ENCODE results near the gene CAVIN4. TPM values are rescaled to one million over a fixed set of nuclear protein-coding genes. Genes with fewer than 3 reads are reported as not detected.

The CAVIN4 gene
- total and polyA plus RNA-seq, 9 of the 15 experiments (the other 6 are each of a cell fraction or from before 2014, with no cell fraction given), result 0.06 to 0.29 (median 0.18) TPM

DNA sequence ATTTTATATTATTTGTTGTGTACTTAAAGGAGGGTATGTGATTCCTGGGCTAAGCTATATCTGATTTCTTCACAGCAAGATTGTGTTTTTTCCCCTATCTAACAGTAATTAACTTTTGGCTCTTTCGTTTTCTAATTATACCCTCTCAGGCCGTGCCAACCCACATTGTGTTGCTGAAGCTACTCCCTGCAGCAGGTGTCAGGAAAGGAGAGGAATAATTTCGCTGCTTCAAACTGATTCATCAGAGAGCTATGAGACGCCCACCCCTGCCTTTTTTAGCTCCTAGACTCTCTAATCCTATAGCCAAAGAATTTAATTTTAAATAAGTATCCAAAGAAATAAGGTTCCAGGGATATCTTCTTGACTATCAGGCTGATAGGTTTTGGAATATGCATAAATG lies 3.8 kb downstream of the CAVIN4 start:
- no TSS peak for BruUV-seq (replicated peaks)
- 0% methylated on average over 4 of the region's 4 CpGs for WGBS (ENCODE audit: insufficient coverage, low coverage, missing lambda C conversion rate)
- Histone ChIP-seq H3K4me3 (no peak overlapping the region), H3K9me1 (ENCODE audit: control insufficient read depth, insufficient read depth, low read length) (no peaks in the 10 kb centered on the region), H3K9me3 (replicated peaks; ENCODE audit: control insufficient read depth, insufficient read depth, low read depth, low read length) (no peaks in the 10 kb centered on the region), H3K4me2 (ENCODE audit: insufficient read depth, low read length) (no peak overlapping the region), H3K79me2 (ENCODE audit: control insufficient read depth, insufficient read depth, low read length) (no peaks in the 10 kb centered on the region), H2AFZ (ENCODE audit: low read depth, low read length) (no peak overlapping the region), H4K20me1 (replicated peaks; ENCODE audit: control insufficient read depth, insufficient read depth, low read length) (no peaks in the 10 kb centered on the region), H3K27ac (ENCODE audit: extremely low read depth, low read depth, low read length) (no peak overlapping the region), H3K4me1 (replicated peaks in 1 of 2; ENCODE audit: control insufficient read depth in 2 of 2, insufficient read depth in 2 of 2, low read length in 2 of 2) (no peaks in the 10 kb centered on the region), H3K27me3 (ENCODE audit: control insufficient read depth in 2 of 2, insufficient read depth in 2 of 2, low read length in 2 of 2) (peaks cover 5 to 13% of the 10 kb centered on the region in 2 experiments; a peak in 4 of 5 replicates), H3K9ac (ENCODE audit: insufficient read depth in 1 of 2, low read depth in 2 of 2, low read length in 2 of 2) (no peak overlapping the region), H3K36me3 (ENCODE audit: control insufficient read depth, insufficient read depth, low read length) (no peaks in the 10 kb centered on the region)
- intact Hi-C loops (cut with micrococcal nuclease) (no loop called here), in situ Hi-C loops (cut with MboI) (loop anchor here (25.0 kb wide), 2 partner anchors 244 to 544 kb away; no protein-coding TSS in a partner anchor)
- DNase-seq (ENCODE audit: extremely low read depth in 1 of 4, low spot score in 3 of 4) (no peak), ATAC-seq (no peak), FAIRE-seq (no peak)
- TF ChIP-seq NFRKB (IDR thresholded peaks at IDR 0.05; ENCODE audit: low read depth) (no peak), FOXA1 (IDR thresholded peaks at IDR 0.05; ENCODE audit: borderline replicate concordance) (no peak), NCOA6 (IDR thresholded peaks at IDR 0.05) (no peak), ELF2 (CRISPR knock-in tag; IDR thresholded peaks at IDR 0.05) (no peak), PURB (CRISPR knock-in tag; IDR thresholded peaks at IDR 0.05; ENCODE audit: low read depth) (no peak), ZNF354B (CRISPR knock-in tag; IDR thresholded peaks at IDR 0.05) (no peak), ZNF274 (IDR thresholded peaks at IDR 0.05; ENCODE audit: borderline replicate concordance, low read depth, low read length) (no peak), PYGO2 (tag; IDR thresholded peaks at IDR 0.05) (no peak), ZNF699 (CRISPR knock-in tag; IDR thresholded peaks at IDR 0.05; ENCODE audit: insufficient replicate concordance) (no peak), ZFPM2 (CRISPR knock-in tag; IDR thresholded peaks at IDR 0.05) (no peak), ZNF764 (CRISPR knock-in tag; IDR thresholded peaks at IDR 0.05; ENCODE audit: low read depth) (no peak)
- TF ChIP-seq, protein P1, sequence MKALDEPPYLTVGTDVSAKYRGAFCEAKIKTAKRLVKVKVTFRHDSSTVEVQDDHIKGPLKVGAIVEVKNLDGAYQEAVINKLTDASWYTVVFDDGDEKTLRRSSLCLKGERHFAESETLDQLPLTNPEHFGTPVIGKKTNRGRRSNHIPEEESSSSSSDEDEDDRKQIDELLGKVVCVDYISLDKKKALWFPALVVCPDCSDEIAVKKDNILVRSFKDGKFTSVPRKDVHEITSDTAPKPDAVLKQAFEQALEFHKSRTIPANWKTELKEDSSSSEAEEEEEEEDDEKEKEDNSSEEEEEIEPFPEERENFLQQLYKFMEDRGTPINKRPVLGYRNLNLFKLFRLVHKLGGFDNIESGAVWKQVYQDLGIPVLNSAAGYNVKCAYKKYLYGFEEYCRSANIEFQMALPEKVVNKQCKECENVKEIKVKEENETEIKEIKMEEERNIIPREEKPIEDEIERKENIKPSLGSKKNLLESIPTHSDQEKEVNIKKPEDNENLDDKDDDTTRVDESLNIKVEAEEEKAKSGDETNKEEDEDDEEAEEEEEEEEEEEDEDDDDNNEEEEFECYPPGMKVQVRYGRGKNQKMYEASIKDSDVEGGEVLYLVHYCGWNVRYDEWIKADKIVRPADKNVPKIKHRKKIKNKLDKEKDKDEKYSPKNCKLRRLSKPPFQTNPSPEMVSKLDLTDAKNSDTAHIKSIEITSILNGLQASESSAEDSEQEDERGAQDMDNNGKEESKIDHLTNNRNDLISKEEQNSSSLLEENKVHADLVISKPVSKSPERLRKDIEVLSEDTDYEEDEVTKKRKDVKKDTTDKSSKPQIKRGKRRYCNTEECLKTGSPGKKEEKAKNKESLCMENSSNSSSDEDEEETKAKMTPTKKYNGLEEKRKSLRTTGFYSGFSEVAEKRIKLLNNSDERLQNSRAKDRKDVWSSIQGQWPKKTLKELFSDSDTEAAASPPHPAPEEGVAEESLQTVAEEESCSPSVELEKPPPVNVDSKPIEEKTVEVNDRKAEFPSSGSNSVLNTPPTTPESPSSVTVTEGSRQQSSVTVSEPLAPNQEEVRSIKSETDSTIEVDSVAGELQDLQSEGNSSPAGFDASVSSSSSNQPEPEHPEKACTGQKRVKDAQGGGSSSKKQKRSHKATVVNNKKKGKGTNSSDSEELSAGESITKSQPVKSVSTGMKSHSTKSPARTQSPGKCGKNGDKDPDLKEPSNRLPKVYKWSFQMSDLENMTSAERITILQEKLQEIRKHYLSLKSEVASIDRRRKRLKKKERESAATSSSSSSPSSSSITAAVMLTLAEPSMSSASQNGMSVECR (CRISPR knock-in tag; IDR thresholded peaks at IDR 0.05), result no peak
- TF ChIP-seq, protein P2, sequence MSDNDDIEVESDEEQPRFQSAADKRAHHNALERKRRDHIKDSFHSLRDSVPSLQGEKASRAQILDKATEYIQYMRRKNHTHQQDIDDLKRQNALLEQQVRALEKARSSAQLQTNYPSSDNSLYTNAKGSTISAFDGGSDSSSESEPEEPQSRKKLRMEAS (CRISPR knock-in tag; IDR thresholded peaks at IDR 0.05), result no peak
- TF ChIP-seq, protein P3, sequence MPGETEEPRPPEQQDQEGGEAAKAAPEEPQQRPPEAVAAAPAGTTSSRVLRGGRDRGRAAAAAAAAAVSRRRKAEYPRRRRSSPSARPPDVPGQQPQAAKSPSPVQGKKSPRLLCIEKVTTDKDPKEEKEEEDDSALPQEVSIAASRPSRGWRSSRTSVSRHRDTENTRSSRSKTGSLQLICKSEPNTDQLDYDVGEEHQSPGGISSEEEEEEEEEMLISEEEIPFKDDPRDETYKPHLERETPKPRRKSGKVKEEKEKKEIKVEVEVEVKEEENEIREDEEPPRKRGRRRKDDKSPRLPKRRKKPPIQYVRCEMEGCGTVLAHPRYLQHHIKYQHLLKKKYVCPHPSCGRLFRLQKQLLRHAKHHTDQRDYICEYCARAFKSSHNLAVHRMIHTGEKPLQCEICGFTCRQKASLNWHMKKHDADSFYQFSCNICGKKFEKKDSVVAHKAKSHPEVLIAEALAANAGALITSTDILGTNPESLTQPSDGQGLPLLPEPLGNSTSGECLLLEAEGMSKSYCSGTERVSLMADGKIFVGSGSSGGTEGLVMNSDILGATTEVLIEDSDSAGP (CRISPR knock-in tag; IDR thresholded peaks at IDR 0.05), result no peak
- TF ChIP-seq, protein P4, sequence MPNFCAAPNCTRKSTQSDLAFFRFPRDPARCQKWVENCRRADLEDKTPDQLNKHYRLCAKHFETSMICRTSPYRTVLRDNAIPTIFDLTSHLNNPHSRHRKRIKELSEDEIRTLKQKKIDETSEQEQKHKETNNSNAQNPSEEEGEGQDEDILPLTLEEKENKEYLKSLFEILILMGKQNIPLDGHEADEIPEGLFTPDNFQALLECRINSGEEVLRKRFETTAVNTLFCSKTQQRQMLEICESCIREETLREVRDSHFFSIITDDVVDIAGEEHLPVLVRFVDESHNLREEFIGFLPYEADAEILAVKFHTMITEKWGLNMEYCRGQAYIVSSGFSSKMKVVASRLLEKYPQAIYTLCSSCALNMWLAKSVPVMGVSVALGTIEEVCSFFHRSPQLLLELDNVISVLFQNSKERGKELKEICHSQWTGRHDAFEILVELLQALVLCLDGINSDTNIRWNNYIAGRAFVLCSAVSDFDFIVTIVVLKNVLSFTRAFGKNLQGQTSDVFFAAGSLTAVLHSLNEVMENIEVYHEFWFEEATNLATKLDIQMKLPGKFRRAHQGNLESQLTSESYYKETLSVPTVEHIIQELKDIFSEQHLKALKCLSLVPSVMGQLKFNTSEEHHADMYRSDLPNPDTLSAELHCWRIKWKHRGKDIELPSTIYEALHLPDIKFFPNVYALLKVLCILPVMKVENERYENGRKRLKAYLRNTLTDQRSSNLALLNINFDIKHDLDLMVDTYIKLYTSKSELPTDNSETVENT (CRISPR knock-in tag; IDR thresholded peaks at IDR 0.05), result no peak
- CTCF ChIA-PET (ENCODE audit: low intra/inter-chr PET ratio), result no interaction called here
- POLR2A ChIA-PET, result no interaction called here
